SIG-M5 treated with dmso at 0.1 percent for 504 hours (cell line): ENCODE results near the gene ST3GAL5.

Experiments used
- DNase-seq: peaks from one replicate; lab custom pipeline; 2025; ENCODE audit not compliant: unreplicated experiment; lab: John Stamatoyannopoulos, UW

Gene ST3GAL5

DNA sequence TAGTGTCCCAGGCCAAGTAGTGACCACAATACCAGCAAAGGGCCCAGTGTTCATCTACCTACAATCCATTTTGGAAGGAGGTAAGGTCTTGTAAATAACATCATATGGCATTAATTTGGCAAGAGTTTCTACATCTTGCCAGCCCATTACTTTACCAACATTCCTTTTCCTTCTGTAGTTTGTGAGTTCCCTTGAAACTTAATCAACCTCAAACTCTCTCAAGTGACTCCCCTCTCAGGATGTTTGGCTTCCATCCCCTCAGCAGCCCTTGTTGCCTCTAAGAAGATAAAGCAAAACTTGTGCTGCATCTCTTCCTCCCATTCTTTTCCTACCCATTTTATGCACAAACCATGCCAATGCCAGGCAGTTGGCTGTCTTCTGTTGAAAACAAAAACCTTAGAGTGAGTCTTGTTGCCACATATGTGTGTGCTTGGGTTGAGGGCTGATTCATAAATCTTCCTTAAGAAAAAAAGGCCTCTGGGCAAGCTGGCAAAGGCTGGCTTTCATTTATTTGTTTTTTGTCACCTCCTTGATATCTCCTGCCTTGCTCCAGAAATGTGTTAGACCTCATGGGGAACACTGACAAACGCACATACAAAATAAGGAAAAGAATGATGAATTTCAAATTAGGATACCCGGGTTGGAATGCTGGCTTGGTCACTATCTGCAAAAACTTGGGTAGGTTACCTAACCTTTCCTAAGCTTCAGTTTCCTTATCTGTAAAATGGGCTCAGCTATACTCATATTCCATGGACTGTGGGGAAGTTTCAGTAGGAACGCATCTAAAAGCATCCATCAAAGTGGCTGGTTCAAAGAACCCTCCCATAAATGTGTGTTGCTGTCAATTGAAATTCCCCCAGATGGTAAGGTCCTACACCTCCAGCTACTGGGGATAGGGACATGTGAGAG lies 29.4 kb upstream of the ST3GAL5 start:
- no peak for DNase-seq

GRCh38 chr2:85915606-85916303 lies 27.0 kb upstream of the ST3GAL5 start:
- DNase-seq = no peak

DNA sequence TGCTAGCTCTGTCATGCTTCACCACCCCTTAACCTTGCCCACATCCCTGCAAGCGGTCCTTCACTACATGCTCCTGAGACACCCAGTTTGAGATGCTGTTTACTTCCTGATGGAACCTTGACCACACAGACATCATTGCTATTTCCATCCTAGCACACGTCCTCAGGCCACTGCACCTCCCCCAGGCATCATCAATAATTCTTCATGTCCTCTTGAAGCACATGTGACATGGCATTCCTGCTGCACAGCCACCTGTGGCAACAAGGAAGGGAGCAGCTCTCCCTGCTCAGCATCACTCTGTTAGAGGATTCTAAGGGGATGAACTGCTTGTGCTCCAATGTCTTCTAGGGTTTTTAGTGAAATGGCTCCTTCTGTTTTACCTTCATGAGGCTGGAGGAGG lies 26.1 kb upstream of the ST3GAL5 start:
- no peak for DNase-seq

DNA sequence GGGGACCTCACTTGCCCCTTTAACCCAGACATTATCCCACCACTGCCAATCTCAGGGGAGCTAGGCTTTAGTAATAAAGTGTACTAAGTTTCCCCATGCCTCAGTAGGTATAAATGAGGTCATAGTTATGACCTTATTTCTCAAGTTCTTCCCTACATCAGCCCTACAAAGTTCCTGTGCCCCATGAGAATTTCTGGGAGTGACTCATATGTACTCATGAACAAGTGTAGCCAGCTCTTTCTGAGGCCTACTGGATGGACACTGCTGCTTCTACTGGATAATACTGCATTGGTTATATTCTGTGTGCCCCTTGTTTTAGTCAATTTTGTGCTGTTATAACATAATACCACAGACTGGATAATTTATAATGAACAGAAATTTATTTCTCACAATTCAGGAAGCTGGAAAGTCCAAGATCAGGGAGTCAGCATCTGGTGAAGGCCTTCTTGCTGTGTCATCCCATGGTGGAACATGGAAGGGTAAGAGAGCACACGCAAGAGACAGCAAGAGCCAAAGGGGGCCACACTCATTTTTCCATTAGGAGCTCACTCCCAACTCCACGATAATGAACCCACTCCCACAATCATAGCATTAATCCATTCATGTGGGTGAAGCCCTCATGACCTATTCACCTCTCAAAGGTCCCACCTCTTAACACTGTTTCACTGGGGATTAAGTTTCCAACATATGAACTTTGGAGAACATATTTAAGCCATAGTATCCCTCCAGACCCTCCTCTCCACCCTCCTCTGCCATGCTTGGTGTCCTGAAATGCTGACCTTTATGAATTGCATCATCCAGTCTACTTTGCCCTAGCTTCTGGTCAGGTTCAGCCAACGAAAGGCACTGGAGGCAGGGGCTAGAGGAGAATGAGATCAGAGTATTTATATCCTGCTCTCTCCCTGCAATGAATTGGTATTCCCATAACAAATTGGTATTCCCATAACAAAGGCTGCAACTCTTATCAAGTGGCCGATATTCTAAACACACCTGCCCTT lies 25.4 kb upstream of the ST3GAL5 start:
- DNase-seq = no peak

- DNase-seq = no peak
Measured at GRCh38 chr2:85911814-85912692, 23.3 kb upstream of the ST3GAL5 start.

DNA sequence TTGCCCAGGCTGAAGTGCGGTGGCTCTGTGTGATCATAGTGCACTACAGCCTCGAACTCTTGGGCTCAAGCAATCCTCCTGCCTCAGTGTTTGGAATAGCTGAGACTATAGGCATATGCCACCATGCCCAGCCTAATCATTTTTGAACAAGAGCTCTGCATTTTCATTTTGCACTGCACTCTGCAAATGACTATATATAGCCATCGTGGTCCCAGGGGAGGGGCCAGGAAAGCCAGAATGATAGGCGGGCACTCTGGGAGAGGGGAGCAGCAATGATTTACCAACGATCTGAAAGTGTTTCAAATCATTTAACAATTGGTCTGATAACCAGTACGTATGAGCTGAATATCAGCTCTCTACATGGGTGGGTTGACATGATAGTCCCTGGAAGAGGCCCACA lies 22.3 kb upstream of the ST3GAL5 start:
- no peak for DNase-seq

- DNase-seq = no peak
Measured at GRCh38 chr2:85909005-85909404, 20.2 kb upstream of the ST3GAL5 start.

DNA sequence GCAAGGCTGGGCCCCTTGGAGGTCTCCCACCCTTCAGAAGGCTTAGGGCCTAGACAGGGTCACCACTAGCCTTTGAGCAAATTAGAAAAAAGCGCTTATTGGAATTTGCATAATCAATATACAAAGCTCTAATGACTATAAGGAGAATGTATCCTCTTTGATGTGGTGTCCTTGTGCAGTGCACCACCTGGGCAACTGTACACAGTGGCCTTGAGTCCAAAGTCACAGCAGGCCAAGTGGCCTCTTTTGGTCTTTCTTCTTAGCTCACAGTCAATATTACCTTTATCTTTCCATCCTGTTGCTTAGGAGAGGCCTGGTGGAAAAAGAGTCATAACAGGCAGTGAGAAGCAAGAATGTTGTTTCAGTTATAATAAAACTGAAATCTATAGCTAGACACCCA lies 19.7 kb upstream of the ST3GAL5 start:
- no peak for DNase-seq

DNA sequence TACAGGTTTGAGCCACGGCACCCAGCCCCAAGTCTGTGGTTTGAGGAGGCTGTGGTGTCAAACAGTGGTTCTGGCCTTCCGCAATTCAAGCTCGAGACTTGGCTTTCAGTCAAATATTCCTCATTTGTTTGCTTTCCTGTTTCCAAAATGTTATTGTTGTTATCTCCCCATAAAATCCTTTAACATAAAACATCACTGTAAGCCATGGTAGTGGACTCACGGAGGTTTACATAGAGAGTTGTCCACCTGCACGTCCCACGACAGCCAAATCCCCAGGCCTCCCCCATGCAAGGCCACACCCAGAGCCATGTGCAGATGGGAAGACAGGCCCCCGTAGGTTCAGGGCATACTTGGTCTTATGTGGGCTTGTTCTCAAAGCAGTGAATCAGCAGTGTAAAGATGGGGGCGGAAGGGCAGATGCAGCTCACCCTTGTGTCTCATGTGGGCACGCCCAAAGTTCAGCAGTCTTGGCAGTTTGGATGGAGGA lies 18.9 kb upstream of the ST3GAL5 start:
- no peak for DNase-seq

DNA sequence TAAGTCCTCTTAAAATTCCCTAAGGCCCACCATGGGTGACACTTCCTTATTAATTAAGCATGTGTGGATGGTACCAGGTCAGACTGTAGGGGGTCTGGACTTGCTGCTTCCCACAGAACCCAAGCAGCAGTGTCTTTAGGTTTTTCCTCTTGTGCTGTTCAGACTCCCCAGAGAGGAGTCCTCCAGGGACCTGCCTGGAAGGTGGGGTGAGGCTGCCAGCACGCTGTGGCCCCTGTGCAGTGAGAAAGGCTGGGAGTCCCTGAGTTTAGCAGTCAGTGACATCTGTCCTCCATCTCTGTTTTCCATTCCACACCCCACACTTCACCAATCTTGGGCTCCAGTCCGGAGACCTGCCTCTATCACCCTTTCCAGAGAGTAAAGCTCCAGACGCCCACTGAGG lies 18.0 kb upstream of the ST3GAL5 start:
- DNase-seq = no peak

GRCh38 chr2:85905891-85906290 lies 17.1 kb upstream of the ST3GAL5 start:
- no peak for DNase-seq

GRCh38 chr2:85905187-85905666 lies 16.4 kb upstream of the ST3GAL5 start:
- DNase-seq = no peak

DNA sequence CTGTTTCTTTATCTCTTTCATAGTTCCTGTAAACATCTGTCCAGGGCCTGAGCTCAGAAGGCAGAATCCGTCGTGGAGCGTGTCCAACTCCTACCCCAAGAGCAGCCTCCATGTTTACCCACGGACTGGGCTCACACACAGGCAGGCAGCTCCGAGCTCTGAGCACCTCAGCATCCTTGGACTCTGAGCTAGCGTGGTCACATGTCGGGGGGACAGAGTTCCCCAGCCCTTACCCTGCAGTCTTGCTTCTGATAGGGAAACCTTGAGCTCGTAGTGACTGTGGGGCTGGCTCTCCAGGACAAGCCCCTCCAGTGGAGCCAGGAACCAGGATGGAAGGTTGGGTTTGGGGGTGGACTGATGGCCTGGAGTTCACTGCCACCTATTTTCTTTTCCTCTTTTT lies 15.1 kb upstream of the ST3GAL5 start:
- DNase-seq = no peak

DNA sequence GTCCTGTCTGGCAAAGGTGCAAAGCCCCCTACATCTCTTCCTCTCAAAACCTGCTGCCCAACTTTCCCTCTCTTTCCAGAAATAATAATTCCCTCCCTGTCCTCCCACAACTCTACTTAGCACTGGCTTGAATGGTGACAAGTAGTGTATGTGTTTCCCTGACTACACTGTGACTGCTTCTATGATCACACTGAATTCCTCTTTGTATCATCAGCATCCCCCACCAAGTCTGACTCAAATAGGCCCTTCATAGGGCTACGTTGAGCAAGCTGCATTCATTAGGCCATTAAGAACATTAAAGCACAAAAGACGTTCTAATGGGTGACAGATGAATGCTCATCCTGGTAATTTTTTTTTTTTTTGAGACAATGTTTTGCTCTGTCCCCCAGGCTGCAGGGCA lies 13.7 kb upstream of the ST3GAL5 start:
- no peak for DNase-seq

DNA sequence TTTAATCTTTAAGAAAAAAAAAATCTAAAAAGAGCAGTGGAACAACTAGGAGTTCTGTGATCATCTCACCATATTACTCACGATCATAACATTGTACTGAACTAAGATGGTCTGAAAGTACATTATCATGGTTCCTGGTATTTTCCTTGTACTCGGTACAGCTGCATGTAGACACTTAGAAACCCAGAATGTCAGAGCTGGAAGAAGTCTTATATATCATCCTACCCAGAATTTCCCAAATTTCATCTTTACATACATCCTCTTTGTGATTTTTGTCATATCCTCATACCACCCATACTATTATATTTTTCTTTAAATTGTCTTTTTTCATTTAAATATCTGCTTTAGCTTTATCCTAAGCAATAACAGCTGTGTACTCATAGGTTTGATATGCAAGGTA lies 12.4 kb upstream of the ST3GAL5 start:
- no peak for DNase-seq

- DNase-seq = no peak
Measured at GRCh38 chr2:85900366-85900765, 11.6 kb upstream of the ST3GAL5 start.

GRCh38 chr2:85899849-85900248 lies 11.1 kb upstream of the ST3GAL5 start:
- no peak for DNase-seq

- DNase-seq = no peak
Measured at GRCh38 chr2:85899284-85899683, 10.5 kb upstream of the ST3GAL5 start.

GRCh38 chr2:85898881-85899280 lies 10.1 kb upstream of the ST3GAL5 start:
- no peak for DNase-seq
